Measurements from ENCODE around the gene DNAJC16.
"Not testable (repeated sequence)": the region's sequence is repeated elsewhere in the genome, so short reads cannot be mapped to it uniquely, and the experiment has no call there.

The DNAJC16 gene

DNA sequence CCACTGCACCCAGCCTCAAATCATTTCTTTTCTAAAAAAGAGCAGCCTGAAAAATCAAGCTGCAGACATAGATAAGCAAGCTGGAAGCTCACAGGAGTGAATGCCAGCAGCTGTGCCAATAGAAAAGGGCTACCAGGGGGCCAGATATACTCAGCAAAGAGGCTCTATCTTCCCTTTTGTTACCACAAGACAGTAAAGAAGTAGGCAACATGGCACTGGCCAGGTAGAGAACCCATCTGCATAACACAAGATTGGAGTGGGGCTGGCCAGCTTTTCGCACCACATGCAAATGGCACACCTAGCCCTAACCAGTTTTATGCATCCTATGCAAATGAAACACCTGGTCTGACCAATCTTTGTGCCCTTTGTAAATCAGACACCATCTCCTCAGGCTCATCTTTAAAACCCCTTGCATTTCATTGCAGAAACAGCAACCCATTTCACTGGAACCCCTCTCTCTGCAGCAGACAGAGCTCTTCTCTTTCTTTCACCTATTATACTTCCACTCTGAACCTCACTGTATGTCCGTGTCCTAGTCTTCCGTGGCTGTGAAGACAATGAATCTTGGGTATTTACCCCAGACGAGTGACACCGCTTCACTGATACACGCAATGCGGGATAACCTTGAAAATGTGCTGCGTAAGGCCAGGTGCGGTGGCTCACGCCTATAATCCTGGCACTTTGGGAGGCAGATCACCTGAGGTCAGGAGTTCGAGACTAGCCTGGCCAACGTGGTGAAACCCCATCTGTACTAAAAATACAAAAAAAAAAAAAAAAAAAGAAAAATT lies 17.8 kb upstream of the DNAJC16 start:
- DNase-seq = no peak

DNA sequence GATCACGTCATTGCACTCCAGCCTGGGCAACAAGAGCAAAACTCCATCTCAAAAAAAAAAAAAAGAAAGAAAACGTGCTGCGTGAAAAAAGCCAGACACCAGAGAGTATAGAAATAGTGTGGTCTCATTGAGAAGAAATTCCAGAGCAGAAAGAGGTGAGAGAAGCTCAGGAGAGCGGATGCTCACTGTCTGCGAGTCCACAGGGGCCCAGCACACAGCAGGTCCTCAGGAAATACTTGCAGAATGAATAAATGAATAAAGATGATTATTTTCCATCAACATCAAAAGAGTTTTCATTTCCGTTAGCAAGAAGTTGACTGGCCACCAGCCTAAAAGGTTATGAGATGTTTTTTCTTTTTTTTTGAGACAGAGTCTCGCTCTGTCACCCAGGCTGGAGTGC lies 17.1 kb upstream of the DNAJC16 start:
- DNase-seq = no peak

DNA sequence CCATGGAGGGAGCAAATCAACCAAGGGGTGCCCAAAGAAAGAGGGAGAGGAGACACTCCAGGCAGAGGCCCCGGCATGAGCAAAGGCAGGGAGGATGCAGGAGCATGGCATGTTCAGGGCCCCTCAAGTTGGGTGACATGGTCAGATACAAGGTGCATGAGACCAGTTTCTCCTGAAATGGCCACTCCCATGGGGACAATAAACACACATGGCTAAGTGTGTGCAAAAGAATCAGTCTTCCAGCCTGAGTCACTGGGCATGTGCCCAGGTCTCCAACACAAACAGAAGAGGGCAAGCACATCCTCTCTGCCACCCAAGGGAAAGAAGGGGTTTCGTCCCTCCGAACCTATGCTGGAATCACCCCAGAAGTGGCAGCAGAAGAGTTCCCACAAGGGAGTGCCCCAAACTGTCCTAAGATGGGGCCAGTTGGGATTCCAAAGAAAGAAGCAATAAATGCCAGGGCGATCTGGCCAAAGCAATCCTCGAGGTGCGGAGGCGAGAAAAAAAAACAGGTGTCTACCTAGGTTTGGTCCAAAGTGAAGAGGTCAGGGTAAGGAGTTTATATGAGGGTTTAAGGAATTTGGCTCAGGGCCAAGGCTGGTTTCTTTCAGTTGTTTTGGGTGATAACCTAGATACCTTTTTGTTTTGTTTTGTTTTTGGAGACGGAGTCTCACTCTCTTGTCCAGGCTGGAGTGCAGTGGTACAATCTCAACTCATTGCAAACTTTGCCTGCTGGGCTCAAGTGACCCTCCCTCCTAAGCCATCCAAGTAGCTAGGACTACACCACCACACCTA lies 15.8 kb upstream of the DNAJC16 start:
- no peak for DNase-seq

DNA sequence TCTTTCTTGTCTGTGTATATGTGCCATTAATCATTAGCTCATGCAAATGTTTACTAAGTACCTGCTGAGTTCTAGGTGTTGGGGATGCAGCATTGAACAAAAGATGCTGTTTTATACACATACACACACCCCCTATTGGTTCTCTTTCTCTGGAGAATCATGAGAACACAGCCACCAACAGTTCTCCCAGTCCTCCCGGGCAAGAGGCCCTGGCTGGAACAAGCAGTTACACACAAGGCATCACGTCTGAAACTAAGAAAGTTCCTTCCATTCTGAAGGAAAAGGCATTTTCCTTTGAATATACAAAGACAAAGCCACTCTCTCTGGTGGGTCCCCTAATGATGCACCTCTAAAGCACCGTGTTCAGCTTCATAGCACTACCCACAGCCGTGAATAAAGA lies 13.5 kb upstream of the DNAJC16 start:
- DNase-seq = no peak

GRCh38 chr1:15513919-15514318 lies 12.7 kb upstream of the DNAJC16 start:
- no peak for DNase-seq

- not testable (repeated sequence) for DNase-seq
Measured at GRCh38 chr1:15514557-15514956, 12.1 kb upstream of the DNAJC16 start.

DNA sequence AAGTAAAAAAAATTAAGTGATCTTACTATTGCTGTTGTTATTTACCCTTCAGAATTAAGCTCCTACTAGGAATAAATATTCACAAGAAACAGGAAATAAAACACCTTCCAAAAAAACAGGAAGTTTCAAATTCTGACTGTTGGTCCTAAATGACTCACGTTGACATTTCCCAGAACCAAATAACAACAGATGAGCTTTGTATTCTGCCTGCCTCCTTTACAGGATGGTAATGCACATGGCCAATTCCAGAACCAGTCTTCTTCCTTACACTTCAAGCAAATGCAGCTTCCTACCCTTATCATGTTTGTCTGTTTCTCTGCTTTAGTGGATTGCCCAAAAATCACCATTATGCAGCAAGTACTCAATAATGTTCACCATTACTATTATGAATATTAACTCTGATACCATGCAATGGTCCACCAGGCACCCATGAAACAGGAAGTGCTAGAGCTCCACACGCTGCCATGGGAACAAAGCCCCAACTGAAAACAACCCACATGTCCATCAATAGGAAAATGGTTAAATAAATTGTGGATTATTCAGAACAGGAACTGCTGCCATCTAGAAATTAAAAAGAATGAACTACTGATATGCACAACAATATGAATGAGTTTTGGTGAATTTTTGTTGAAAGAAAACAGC lies 11.5 kb upstream of the DNAJC16 start:
- no peak for DNase-seq

DNA sequence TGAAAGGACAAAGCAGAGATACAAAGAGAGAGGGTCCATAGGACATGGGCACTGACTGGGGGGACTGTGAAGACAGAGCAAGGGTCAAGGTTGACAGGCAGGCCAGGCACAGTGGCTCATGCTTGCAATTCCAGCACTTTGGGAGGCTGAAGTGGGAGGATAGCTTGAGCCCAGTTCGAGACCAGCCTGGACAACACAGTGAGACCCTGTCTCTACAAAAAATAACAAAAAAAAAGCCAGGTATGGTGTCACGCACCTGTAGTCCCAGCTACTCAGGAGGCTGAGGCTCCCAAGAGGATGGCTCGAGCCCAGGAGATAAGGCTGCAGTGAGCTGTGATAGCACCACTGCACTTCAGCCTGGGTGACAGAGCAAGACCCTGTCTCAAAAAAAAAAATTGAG lies 7.0 kb upstream of the DNAJC16 start:
- DNase-seq = no peak

- DNase-seq = not testable (repeated sequence)
Measured at GRCh38 chr1:15521206-15521906, 5.3 kb upstream of the DNAJC16 start.

GRCh38 chr1:15522551-15522950 lies 4.1 kb upstream of the DNAJC16 start:
- DNase-seq = no peak

DNA sequence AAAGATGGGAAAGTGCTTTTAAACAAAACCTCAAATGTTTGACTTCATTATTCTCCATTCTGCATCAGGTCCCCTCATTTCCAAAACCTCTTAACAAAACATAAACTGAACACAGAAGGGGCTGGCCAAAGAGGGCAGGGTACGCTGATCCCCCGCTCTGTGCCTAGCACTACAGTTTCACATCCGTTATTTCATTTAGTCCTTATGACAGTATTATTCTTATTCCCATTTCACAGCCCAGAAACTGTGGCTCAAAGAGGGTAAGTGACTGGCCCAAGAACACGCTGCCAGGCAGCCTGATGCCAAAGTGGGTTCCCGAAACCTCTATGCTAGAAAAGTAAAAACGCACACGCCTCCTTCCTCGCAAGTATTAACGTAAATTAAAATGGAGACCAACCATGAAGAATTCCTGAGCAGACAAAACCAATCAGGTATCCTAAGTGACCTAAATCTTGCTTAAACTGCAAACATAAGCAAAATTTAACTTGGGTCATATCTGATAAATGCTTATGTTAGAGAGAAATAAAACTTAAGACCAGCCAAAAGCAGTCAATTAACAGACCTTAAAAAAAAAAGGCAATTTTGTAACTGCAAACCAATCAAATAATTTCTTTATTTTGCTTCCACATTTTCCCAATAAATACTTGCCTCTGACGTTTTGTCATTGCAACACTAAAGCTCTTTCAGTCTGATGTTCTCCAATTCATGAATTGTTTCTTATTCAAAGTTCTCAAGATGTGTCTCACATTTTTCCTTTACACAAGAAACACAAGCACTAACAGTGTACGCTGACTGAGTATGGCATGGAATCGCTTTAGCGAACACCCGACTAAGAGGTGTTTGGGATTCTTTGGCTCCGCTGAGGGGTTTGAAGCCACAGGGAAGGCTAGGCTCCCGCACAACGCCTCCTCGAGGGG lies 3.3 kb upstream of the DNAJC16 start:
- DNase-seq = no peak

GRCh38 chr1:15524021-15524282 lies 2.7 kb upstream of the DNAJC16 start, which contains the start of gene CASP9:
TSS of gene CASP9 (minus strand) at chr1:15524215. CDS start at chr1:15524200, 15 bp downstream.
- DNase-seq = no peak

DNA sequence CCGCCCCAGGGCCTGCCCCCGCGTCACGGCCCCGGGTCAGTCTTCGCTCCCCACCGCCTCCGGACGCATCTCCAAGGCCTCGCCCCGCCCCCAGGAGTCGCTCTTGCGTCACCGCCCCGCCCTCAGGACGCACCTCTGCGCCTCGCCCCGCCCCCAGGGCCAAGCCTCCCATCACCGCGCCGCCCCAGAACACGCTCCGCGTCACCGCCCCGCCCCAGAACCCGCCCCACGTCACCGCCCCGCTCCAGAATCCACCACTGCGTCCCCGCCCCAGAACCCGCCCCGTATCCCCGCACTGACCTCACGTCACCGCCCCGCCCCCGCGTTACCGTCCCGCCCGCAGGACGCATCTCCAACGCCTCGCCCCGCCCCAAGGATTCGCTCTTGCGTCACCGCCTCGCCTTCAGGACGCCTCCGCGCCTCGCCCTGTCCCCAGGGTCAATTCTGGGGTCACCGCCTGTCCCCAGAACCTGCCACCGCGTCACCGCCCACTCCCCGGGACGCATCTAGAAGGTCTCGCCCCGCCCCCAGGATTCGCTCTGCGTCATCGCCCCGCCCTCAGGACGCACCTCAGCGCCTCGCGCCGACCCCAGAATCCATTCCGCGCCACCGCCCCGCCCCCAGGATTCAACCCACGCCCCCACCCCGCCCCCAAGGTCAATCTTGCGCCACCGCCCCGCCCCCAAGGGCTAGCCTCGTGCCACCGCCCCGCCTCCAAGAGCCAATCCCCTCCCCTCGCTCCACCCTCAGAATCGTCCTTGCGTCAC lies 2.2 kb upstream of the DNAJC16 start:
- peak; percentile 100 for DNase-seq

- no peak for DNase-seq
Measured at GRCh38 chr1:15525050-15526020, 1.3 kb upstream of the DNAJC16 start.

GRCh38 chr1:15526021-15526489 lies 593 bp upstream of the DNAJC16 start:
- DNase-seq = no peak

DNA sequence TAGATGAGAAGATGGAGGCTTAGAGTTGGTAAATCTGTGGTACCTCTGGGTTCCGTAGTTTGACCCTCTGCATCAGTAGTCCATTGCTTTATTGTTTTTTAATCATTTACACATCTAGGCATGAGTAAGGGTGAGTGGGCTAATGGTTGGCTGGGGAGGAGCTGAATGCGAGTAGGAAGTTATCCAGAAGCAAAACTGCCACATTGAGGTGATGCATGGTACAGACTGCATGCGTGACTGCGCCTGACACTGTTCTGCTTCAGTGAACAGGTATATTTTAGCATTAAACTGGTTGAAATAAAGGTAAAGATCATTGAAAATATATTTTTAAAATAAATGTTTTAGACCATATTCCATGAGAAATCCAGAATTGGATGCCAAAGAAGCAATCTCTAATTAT lies 4.4 kb downstream of the DNAJC16 start:
- DNase-seq = no peak

DNA sequence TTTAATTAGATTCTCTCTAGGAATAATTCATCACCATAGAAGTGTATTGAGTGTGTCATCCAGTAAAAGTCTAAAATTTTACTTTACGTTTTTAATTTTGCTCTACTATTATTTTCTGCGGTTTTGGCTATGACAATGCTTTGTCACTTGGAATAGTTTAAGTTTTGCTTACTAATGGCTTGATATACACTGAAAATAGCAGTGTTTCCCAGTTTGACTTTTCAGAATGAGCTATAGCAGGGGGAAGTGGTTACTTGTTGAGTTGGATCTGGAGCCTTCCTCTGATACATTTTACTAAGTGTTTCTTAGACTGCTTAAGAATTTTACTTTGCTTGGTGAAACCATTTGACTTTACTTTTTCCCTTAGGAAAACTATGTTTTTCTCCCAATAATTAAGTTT lies 5.0 kb downstream of the DNAJC16 start:
- no peak for DNase-seq

DNA sequence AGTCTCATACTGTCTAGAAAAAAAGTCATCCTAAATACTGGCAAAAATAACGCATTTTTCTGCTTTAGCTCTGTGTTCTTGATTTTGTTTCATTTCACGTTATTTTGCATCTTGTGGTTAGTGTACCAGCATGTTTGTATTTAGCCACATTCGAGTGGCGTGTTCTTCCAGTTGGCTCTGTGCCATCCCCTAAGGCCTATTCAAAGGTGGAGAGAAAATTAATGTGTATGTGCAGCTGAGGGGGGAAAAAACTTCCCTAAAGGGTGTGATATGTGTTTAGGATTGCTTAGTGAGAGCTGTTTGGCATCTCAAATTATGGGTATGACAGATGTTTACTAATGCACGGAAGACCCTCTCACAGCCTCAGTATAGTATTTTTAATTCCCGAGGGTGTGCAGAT lies 12.1 kb downstream of the DNAJC16 start:
- no peak for DNase-seq

DNA sequence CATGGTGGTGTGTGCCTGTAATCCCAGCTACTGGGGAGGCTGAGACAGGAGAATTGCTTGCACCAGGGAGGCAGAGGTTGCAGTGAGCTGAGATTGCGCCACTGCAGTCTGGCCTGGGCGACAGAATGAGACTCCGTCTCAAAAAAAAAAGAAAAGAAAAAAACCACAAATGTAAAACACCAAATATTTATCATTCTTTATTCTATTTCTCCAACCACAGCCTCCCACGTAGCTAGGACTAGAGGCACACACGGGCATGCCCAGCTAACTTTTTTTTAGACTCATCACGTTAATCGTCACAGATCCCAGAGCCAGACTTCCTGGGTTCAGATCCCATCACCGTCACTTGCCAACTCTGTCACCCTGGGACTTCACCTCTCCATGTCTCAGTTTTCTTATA lies 13.5 kb downstream of the DNAJC16 start:
- DNase-seq = no peak

DNA sequence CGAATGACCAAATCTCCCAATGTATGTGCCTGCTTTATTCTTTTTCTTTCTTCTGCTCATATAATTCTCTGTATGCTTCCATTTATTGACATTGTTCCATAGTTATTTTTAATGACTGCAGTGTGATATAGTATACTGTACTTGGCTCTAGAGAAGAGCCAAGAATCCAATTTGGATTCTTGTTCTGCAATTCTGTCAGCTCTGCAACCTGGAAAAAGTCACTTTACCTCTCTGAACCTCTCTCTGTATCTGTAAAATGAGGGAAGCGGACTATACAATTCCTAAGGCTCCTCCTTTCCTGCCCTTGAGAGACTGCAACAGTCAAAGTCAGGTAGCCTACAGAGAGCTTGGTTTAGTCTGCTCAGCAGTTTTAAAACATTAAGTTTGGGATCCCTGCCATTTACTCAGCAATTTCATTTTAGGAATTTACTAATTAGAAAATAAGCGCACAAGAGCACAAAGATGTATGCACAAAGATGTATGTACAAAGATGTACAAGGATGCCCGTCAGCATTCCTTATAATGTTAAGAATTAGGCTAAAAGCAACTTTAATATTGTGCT lies 14.7 kb downstream of the DNAJC16 start:
- no peak for DNase-seq
